HepG2 (cell line): ENCODE measurements around the gene FZD4. TPM values are rescaled to one million over a fixed set of nuclear protein-coding genes. Genes with fewer than 3 reads are reported as not detected.
A peak's percentile ranks its signal among the peaks of the same experiment; 100 is the strongest.

Experiments
- ARID2 ChIP-seq: sonication (generic); formaldehyde crosslinking; IDR thresholded peaks from 2 replicates; pipeline ENCODE4 v1.8.1; 2022; ENCODE audit warnings: mild to moderate bottlenecking, missing genetic modification reagents, borderline replicate concordance
- HOXA9 ChIP-seq: sonication (generic); formaldehyde crosslinking; IDR thresholded peaks from 2 replicates; pipeline ENCODE4 v1.8.1; 2022; ENCODE audit warnings: missing genetic modification reagents, mild to moderate bottlenecking, moderate library complexity, borderline replicate concordance
- IRX3 ChIP-seq: sonication (generic); formaldehyde crosslinking; IDR thresholded peaks from 2 replicates; pipeline ENCODE4 v1.8.1; 2023; ENCODE audit warnings: mild to moderate bottlenecking, low read depth, missing genetic modification reagents, borderline replicate concordance
- ISX ChIP-seq: sonication (generic); formaldehyde crosslinking; conservative IDR thresholded peaks from 2 replicates; pipeline ENCODE4 v1.5.0; 2020; ENCODE audit warnings: missing genetic modification reagents
- KDM1A ChIP-seq: IDR thresholded peaks from 2 replicates; pipeline ENCODE4 v1.6.1; 2016; ENCODE audit warnings: missing compliant biosample characterization
- MAX ChIP-seq: IDR thresholded peaks from 2 replicates; pipeline ENCODE4 v1.6.1; 2012; ENCODE audit warnings: inconsistent platforms
- NFKB2 ChIP-seq: sonication (generic); formaldehyde crosslinking; IDR thresholded peaks from 2 replicates; pipeline ENCODE4 v1.4.0; 2020; ENCODE audit warnings: missing genetic modification reagents, borderline replicate concordance
- PLSCR1 ChIP-seq: sonication (generic); formaldehyde crosslinking; IDR thresholded peaks from 2 replicates; pipeline ENCODE4 v1.5.0; 2020; ENCODE audit warnings: missing genetic modification reagents, mild to moderate bottlenecking, borderline replicate concordance
- POLR2AphosphoS5 ChIP-seq: IDR thresholded peaks from 2 replicates; pipeline ENCODE4 v1.6.1; 2012; ENCODE audit warnings: low read depth, low read length
- PRMT3 ChIP-seq: sonication (generic); formaldehyde crosslinking; IDR thresholded peaks from 2 replicates; pipeline ENCODE4 v1.8.1; 2022; ENCODE audit warnings: low read depth, mild to moderate bottlenecking, moderate library complexity, missing genetic modification reagents, borderline replicate concordance
- REL ChIP-seq: sonication (generic); formaldehyde crosslinking; conservative IDR thresholded peaks from 2 replicates; pipeline ENCODE4 v1.8.0; 2022; ENCODE audit warnings: mild to moderate bottlenecking, missing genetic modification reagents, moderate library complexity
- SALL2 ChIP-seq: sonication (generic); formaldehyde crosslinking; IDR thresholded peaks from 2 replicates; pipeline ENCODE4 v1.8.1; 2023; ENCODE audit warnings: mild to moderate bottlenecking, missing genetic modification reagents, inconsistent platforms
- SRY ChIP-seq: sonication (generic); formaldehyde crosslinking; IDR thresholded peaks from 2 replicates; pipeline ENCODE4 v1.8.0; 2022; ENCODE audit warnings: mild to moderate bottlenecking, missing genetic modification reagents
- TAF15 ChIP-seq: fragments of 200-400 bp; formaldehyde crosslinking; IDR thresholded peaks from one replicate; pipeline ENCODE4 v1.6.1; 2018; ENCODE audit warnings: mild to moderate bottlenecking, low read depth, low read length; ENCODE audit not compliant: poor library complexity, severe bottlenecking
- TRIM24 ChIP-seq: sonication (generic); formaldehyde crosslinking; IDR thresholded peaks from 2 replicates; pipeline ENCODE4 v1.8.0; 2022; ENCODE audit warnings: mild to moderate bottlenecking, missing genetic modification reagents
- YEATS4 ChIP-seq: sonication (generic); formaldehyde crosslinking; IDR thresholded peaks from 2 replicates; pipeline ENCODE4 v1.4.0; 2020; ENCODE audit warnings: missing genetic modification reagents, borderline replicate concordance
- ZNF329 ChIP-seq: sonication (generic); formaldehyde crosslinking; IDR thresholded peaks from 2 replicates; pipeline ENCODE4 v1.9.0; 2021; ENCODE audit warnings: low read depth, mild to moderate bottlenecking, missing genetic modification reagents
- ZNF563 ChIP-seq: sonication (generic); formaldehyde crosslinking; IDR thresholded peaks from 2 replicates; pipeline ENCODE4 v1.8.0; 2022; ENCODE audit warnings: mild to moderate bottlenecking, moderate library complexity, missing genetic modification reagents
- ZNF709 ChIP-seq: sonication (generic); formaldehyde crosslinking; IDR thresholded peaks from 2 replicates; pipeline ENCODE4 v1.5.0; 2020; ENCODE audit warnings: mild to moderate bottlenecking, missing genetic modification reagents
- ZNF766 ChIP-seq: sonication (generic); formaldehyde crosslinking; IDR thresholded peaks from 2 replicates; pipeline ENCODE4 v1.5.0; 2020; ENCODE audit warnings: missing genetic modification reagents, borderline replicate concordance
- ZNF839 ChIP-seq: sonication (generic); formaldehyde crosslinking; IDR thresholded peaks from 2 replicates; pipeline ENCODE4 v1.4.0; 2020; ENCODE audit warnings: missing genetic modification reagents, mild to moderate bottlenecking, borderline replicate concordance
- ZNF883 ChIP-seq: sonication (generic); formaldehyde crosslinking; IDR thresholded peaks from 2 replicates; pipeline ENCODE4 v1.5.1; 2020; ENCODE audit warnings: mild to moderate bottlenecking, missing genetic modification reagents; ENCODE audit errors: not compliant biosample characterization
- ZSCAN21 ChIP-seq: sonication (generic); formaldehyde crosslinking; IDR thresholded peaks from 2 replicates; pipeline ENCODE4 v1.8.0; 2022; ENCODE audit warnings: mild to moderate bottlenecking, missing genetic modification reagents, moderate library complexity, borderline replicate concordance
- polyA plus RNA-seq, 8 experiments: library from polyadenylated mRNA; depleted of rRNA in 3 of 8; stranded (reverse) in 7 of 8; unstranded in 1 of 8; fragments of >200 nt; fragmentation: Illumina TruSeq in 4 of 8; extraction: Trizol in 4 of 8; gene quantifications; 2 replicates each; pipeline versions ENCODE4 v1.2.1 to v1.2.3, GENCODE V29; 2011 to 2016; ENCODE audit warnings: low read depth in 4 of 8, missing spikeins in 1 of 8, mixed read lengths in 1 of 8; ENCODE audit not compliant: insufficient read depth in 1 of 8
- total RNA-seq, 5 experiments: library from RNA; depleted of rRNA; stranded (reverse); fragments of >200 nt; fragmentation: Illumina TruSeq; extraction: Trizol; gene quantifications; 2 replicates each; pipeline ENCODE4 v1.2.3, GENCODE V29; 2016; ENCODE audit warnings: low read depth in 1 of 5
- TF ChIP-seq, protein P1 (sequence below): sonication (generic); formaldehyde crosslinking; IDR thresholded peaks from 2 replicates; pipeline ENCODE4 v1.4.0; 2020; ENCODE audit warnings: missing genetic modification reagents, borderline replicate concordance

FZD4 gene
- total and polyA plus RNA-seq, 2 of the 13 experiments (the other 11 are each of a cell fraction or from before 2014, with no cell fraction given): 46.5 to 70.4 TPM

DNA sequence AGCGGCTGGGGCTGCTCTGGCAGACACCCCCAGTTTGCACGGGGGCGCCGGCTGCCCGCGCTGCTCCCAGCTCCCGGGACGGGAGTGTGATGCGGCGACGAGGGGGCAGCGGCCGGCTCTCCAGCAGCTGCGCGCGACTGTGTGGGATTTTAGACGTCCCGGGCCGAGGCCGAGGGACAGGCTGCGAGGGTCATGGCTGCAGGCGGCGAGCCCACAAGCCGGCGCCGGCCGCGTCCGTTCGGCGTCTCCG is 159 bp downstream of the FZD4 start (continued):
- no peak; the same call in none of the 2 replicates for TF ChIP-seq POLR2AphosphoS5
- peak; percentile 45 for TF ChIP-seq ZNF883 (CRISPR knock-in tag)
- TF ChIP-seq KDM1A: no peak
- TF ChIP-seq, protein P1, sequence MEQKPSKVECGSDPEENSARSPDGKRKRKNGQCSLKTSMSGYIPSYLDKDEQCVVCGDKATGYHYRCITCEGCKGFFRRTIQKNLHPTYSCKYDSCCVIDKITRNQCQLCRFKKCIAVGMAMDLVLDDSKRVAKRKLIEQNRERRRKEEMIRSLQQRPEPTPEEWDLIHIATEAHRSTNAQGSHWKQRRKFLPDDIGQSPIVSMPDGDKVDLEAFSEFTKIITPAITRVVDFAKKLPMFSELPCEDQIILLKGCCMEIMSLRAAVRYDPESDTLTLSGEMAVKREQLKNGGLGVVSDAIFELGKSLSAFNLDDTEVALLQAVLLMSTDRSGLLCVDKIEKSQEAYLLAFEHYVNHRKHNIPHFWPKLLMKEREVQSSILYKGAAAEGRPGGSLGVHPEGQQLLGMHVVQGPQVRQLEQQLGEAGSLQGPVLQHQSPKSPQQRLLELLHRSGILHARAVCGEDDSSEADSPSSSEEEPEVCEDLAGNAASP (CRISPR knock-in tag): 0 out of 2 replicates have a peak, but pooled peaks have one; percentile 15
- 0 out of 2 replicates have a peak, but pooled peaks have one; percentile 58 for TF ChIP-seq PRMT3 (CRISPR knock-in tag)
- TF ChIP-seq ISX (CRISPR knock-in tag): 0 out of 2 replicates have a peak, but pooled peaks have one; percentile 35
- 0 out of 2 replicates have a peak, but pooled peaks have one; percentile 32 for TF ChIP-seq IRX3 (CRISPR knock-in tag)
- 0 out of 2 replicates have a peak, but pooled peaks have one; percentile 24 for TF ChIP-seq SRY (CRISPR knock-in tag)
- 0 out of 2 replicates have a peak, but pooled peaks have one; percentile 34 for TF ChIP-seq REL (CRISPR knock-in tag)
- TF ChIP-seq NFKB2: 0 out of 2 replicates have a peak, but pooled peaks have one; percentile 27
- peak; percentile 44; the same call in 1 of the 2 replicates for TF ChIP-seq ZNF766 (CRISPR knock-in tag)
- peak; percentile 30; the same call in 1 of the 2 replicates for TF ChIP-seq ZNF329
- no peak for TF ChIP-seq TRIM24
- TF ChIP-seq ZNF839 (CRISPR knock-in tag): no peak
- TF ChIP-seq HOXA9 (CRISPR knock-in tag): peak; percentile 48; the same call in 1 of the 2 replicates
- TF ChIP-seq MAX: 0 out of 2 replicates have a peak, but pooled peaks have one; percentile 8
- peak; percentile 24; the same call in 1 of the 2 replicates for TF ChIP-seq ZNF563 (CRISPR knock-in tag)
- TF ChIP-seq ZSCAN21 (CRISPR knock-in tag): no peak
- TF ChIP-seq PLSCR1 (CRISPR knock-in tag): no peak
- TF ChIP-seq SALL2 (CRISPR knock-in tag): peak; percentile 20; the same call in 1 of the 2 replicates
- peak; percentile 70 for TF ChIP-seq ZNF709 (CRISPR knock-in tag)
- TF ChIP-seq YEATS4 (CRISPR knock-in tag): peak; percentile 24; the same call in 1 of the 2 replicates
- peak; percentile 32 for TF ChIP-seq TAF15
- TF ChIP-seq ARID2: no peak
